Measurements from ENCODE around the gene BABAM2. TPM values are rescaled to one million over a fixed set of nuclear protein-coding genes. Genes with fewer than 3 reads are reported as not detected.
A peak's percentile ranks its signal among the peaks of the same experiment; 100 is the strongest.

The BABAM2 gene
- total RNA-seq, 1 donor = 42.0 TPM

DNA sequence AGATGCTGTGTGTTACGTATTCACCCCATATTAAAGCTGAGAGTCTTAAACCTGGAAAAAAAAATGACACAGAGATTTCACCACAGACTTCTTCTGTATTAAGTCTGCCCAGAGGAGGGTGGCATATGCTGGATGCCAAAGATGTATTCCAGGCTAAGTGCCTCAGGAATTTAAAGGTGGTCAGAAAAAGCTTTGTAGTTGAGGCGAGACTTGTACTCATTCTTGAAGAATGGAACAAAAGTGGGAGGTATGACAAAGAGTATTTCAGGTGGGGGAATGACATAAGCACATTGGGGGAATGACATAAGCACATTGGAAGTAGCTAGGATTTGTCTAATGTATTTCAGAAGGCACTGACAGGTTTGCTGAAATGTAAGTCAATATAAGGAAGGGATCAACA, 98.6 kb downstream of the BABAM2 start:
- Histone ChIP-seq H3K9me3 (ENCODE audit: low read depth, low read length) (no peaks in the 10 kb centered on the region), H3K27ac (ENCODE audit: low read depth, low read length) (no peak overlapping the region), H4K20me1 (ENCODE audit: insufficient read depth, low read length) (no peaks in the 10 kb centered on the region), H3K27me3 (ENCODE audit: insufficient read depth, low read length) (no peaks in the 10 kb centered on the region), H3K4me3 (ENCODE audit: insufficient read depth, low read length) (no peak overlapping the region), H3K79me2 (ENCODE audit: insufficient read depth, low read length) (peaks cover 10% of the 10 kb centered on the region), H3K4me2 (ENCODE audit: insufficient read depth, low read length) (no peak overlapping the region), H3K4me1 (ENCODE audit: insufficient read depth, low read length) (peaks cover 14% of the 10 kb centered on the region), H3K36me3 (ENCODE audit: insufficient read depth, low read length) (no peaks in the 10 kb centered on the region), H2AFZ (ENCODE audit: low read length) (no peak overlapping the region)
- DNase-seq (ENCODE audit: insufficient read length, low spot score, missing footprints) = no peak
- TF ChIP-seq, protein P1, sequence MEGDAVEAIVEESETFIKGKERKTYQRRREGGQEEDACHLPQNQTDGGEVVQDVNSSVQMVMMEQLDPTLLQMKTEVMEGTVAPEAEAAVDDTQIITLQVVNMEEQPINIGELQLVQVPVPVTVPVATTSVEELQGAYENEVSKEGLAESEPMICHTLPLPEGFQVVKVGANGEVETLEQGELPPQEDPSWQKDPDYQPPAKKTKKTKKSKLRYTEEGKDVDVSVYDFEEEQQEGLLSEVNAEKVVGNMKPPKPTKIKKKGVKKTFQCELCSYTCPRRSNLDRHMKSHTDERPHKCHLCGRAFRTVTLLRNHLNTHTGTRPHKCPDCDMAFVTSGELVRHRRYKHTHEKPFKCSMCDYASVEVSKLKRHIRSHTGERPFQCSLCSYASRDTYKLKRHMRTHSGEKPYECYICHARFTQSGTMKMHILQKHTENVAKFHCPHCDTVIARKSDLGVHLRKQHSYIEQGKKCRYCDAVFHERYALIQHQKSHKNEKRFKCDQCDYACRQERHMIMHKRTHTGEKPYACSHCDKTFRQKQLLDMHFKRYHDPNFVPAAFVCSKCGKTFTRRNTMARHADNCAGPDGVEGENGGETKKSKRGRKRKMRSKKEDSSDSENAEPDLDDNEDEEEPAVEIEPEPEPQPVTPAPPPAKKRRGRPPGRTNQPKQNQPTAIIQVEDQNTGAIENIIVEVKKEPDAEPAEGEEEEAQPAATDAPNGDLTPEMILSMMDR (IDR thresholded peaks at IDR 0.05; ENCODE audit: extremely low read depth, low read depth, low read length) = no peak

DNA sequence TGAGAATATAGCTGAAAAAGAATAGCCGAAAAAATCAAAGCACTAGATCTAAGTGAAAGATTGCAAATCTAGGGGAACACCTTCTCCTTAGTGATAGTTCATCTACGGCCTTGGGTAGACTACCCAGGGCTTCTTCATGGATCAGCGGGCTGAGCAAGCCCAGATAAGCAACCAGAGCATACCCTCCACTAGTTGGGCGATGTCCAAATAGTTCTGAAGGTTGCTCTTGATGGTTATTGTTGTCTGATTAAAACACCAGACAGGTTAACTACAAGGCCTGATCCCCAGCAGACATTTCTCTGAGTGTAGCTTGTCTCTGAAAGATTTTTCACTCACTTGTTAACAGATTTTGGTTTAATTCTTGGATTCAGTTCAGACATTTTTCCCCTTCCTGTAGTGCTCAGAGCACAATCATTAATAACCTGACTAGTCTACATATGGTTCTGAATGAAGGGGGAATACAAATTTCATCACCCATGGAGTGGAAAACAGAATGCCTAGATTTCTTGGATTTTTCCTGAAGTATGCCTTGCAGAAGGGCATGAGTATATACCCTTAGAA, 99.6 kb downstream of the BABAM2 start:
- H2AFZ ChIP-seq (ENCODE audit: low read length) = no peak overlapping the region
- peaks cover 14% of the 10 kb centered on the region for H3K4me1 ChIP-seq (ENCODE audit: insufficient read depth, low read length)
- H3K4me3 ChIP-seq (ENCODE audit: insufficient read depth, low read length) = no peak overlapping the region
- H3K27me3 ChIP-seq (ENCODE audit: insufficient read depth, low read length) = no peaks in the 10 kb centered on the region
- H3K27ac ChIP-seq (ENCODE audit: low read depth, low read length) = no peak overlapping the region
- no peak for DNase-seq (ENCODE audit: insufficient read length, low spot score, missing footprints)
- no peaks in the 10 kb centered on the region for H4K20me1 ChIP-seq (ENCODE audit: insufficient read depth, low read length)
- peaks cover 11% of the 10 kb centered on the region for H3K79me2 ChIP-seq (ENCODE audit: insufficient read depth, low read length)
- no peaks in the 10 kb centered on the region for H3K36me3 ChIP-seq (ENCODE audit: insufficient read depth, low read length)
- H3K9me3 ChIP-seq (ENCODE audit: low read depth, low read length) = no peaks in the 10 kb centered on the region
- TF ChIP-seq, protein P1 (IDR thresholded peaks at IDR 0.05; ENCODE audit: extremely low read depth, low read depth, low read length) = no peak
- no peak overlapping the region for H3K4me2 ChIP-seq (ENCODE audit: insufficient read depth, low read length)

DNA sequence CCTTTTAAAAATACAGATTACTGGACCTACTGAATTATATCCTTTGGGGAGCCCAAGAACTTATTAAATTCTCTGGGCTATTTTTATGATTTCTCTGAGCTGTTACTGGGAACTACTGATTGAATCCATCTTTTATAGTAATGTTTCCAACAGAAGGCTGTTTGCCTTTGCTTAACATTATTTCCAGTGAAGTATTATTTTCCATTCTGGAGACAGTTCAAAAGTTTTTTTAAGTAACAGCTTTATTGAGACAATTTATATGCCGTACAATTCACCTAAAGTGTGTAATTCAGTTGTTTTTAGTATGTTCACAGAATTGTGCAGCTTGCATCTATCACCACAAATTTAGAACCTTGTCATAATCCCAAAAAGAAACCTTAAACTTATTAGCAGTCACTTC, 100.6 kb downstream of the BABAM2 start:
- H3K79me2 ChIP-seq (ENCODE audit: insufficient read depth, low read length) = peaks cover 9% of the 10 kb centered on the region
- H3K4me1 ChIP-seq (ENCODE audit: insufficient read depth, low read length) = peaks cover 14% of the 10 kb centered on the region
- no peaks in the 10 kb centered on the region for H3K9me3 ChIP-seq (ENCODE audit: low read depth, low read length)
- no peaks in the 10 kb centered on the region for H3K27me3 ChIP-seq (ENCODE audit: insufficient read depth, low read length)
- no peaks in the 10 kb centered on the region for H4K20me1 ChIP-seq (ENCODE audit: insufficient read depth, low read length)
- TF ChIP-seq, protein P1 (IDR thresholded peaks at IDR 0.05; ENCODE audit: extremely low read depth, low read depth, low read length) = no peak
- H3K4me3 ChIP-seq (ENCODE audit: insufficient read depth, low read length) = no peak overlapping the region
- H2AFZ ChIP-seq (ENCODE audit: low read length) = no peak overlapping the region
- DNase-seq (ENCODE audit: insufficient read length, low spot score, missing footprints) = no peak
- no peak overlapping the region for H3K4me2 ChIP-seq (ENCODE audit: insufficient read depth, low read length)
- no peaks in the 10 kb centered on the region for H3K36me3 ChIP-seq (ENCODE audit: insufficient read depth, low read length)
- no peak overlapping the region for H3K27ac ChIP-seq (ENCODE audit: low read depth, low read length)

DNA sequence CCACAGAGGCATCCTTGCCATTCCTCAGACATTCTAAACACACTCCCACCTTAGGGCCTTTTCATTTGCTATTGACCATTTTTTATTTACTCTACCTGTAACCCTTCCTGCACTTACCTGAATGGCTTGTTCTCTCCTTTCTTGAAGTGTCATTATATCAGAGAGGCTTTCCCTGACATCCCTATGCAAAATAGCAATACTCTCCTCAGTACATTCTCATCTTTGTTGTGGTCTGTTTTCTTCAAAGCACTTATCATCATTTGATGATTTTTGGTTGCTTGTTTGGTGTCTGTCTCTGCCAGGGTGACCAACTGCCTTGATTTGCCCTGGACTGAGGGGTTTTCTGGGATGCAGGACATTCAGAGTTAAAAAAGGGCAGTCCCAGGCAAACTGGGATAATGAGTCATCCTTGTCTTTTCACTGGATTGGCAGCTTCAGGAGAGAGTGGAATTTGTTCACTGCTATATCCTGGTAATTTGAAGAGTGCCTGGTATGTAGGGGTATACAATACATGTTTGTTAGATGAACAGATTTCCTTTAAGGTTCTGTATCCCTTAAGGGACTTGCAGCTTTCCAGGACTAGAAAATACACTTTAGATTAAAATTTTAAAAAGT, 102.4 kb downstream of the BABAM2 start:
- no peaks in the 10 kb centered on the region for H4K20me1 ChIP-seq (ENCODE audit: insufficient read depth, low read length)
- H3K4me2 ChIP-seq (ENCODE audit: insufficient read depth, low read length) = peak overlapping the region; percentile 14
- no peaks in the 10 kb centered on the region for H3K9me3 ChIP-seq (ENCODE audit: low read depth, low read length)
- no peaks in the 10 kb centered on the region for H3K27me3 ChIP-seq (ENCODE audit: insufficient read depth, low read length)
- H3K4me1 ChIP-seq (ENCODE audit: insufficient read depth, low read length) = peaks cover 14% of the 10 kb centered on the region
- no peak overlapping the region for H2AFZ ChIP-seq (ENCODE audit: low read length)
- no peak overlapping the region for H3K4me3 ChIP-seq (ENCODE audit: insufficient read depth, low read length)
- TF ChIP-seq, protein P1 (IDR thresholded peaks at IDR 0.05; ENCODE audit: extremely low read depth, low read depth, low read length) = no peak
- no peak overlapping the region for H3K27ac ChIP-seq (ENCODE audit: low read depth, low read length)
- peak; percentile 73 for DNase-seq (ENCODE audit: insufficient read length, low spot score, missing footprints)
- H3K79me2 ChIP-seq (ENCODE audit: insufficient read depth, low read length) = peaks cover 3% of the 10 kb centered on the region
- H3K36me3 ChIP-seq (ENCODE audit: insufficient read depth, low read length) = no peaks in the 10 kb centered on the region

Data from osteoblast (primary cell).